ENCODE data around the gene PRF1.

Gene PRF1

GRCh38 chr10:70576803-70577517 is 25.6 kb downstream of the PRF1 start:
- in situ Hi-C loops (cut with HindIII; ENCODE audit: low sequenced_read_pairs), result no loop called here
- no peak for TF ChIP-seq CTCF (IDR thresholded peaks at IDR 0.05; ENCODE audit: low read depth, low read length)
- no peak overlapping the region for H3K4me3 ChIP-seq (ENCODE audit: low read depth, low read length)
- peak; percentile 47 for DNase-seq (ENCODE audit: low read depth, low spot score)

DNA sequence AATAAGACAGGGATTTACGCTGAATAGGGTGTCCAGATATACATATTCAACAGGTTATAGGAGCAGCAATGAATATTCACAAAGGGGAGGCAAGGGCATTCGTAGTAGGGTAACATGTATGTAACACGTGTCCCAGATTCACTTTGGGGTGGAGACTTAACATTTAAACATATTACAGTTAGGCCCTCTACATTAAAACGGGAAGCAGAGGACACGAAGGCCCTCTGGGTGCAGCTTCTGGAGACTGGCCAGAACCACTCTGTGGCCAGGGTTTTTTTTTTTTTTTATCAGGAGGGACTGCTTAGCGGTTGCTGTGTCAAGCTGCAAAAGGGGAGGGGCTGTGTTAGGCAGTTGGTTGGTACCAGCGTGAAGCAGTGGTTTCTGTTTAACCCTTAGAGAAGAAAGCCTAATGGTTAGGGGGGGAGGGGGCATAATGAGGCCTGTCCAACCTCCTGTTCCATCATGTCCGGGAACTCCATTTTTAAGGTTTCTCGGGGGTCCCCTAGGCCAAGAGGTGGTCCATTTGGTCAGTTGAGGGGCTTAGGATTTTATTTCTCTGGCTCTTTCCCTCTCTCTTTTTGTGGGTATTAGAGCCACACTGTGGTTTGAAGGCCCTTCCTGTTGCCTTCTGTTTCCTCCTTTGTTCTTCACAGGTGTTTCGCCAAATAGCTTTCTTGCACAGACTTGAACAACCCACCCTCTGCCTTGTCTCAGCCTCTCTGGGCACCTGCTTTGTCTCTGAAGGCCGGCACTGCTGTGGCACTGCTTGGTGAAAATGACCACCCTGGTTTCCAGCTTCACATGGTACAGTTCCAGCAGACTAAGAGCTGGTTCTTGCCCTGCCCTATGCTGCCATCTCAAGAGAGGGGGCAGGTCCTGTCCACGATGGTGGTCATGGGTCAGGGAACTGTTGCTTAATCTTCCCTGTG is 26.4 kb downstream of the PRF1 start:
- peak; percentile 83 for DNase-seq (ENCODE audit: low read depth, low spot score)

DNA sequence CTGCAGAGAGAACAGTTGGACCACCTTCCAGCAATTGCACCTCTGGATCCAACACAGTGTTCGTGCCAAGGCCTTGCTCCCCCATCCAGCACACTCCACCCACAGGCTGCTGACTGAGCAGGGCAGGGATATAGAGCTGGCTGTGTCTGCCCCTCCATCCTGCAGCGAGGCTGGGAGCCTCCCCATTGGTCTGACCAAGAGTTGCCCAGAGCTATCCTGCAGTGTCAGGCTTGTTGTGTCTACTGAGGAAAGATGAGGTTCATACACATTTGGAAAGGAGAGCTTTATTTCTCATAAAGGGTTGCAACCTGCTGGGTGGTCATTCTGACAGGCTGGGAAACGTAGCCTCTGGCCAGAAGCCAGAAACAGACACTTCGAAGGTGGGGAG is 27.1 kb downstream of the PRF1 start:
- in situ Hi-C loops (cut with HindIII; ENCODE audit: low sequenced_read_pairs), result no loop called here
- no peak for TF ChIP-seq CTCF (IDR thresholded peaks at IDR 0.05; ENCODE audit: low read depth, low read length)
- DNase-seq (ENCODE audit: low read depth, low spot score), result peak; percentile 66
- H3K4me3 ChIP-seq (ENCODE audit: low read depth, low read length), result no peak overlapping the region

More for the DNA sequence above, 26.4 kb downstream of the PRF1 start:
- TF ChIP-seq CTCF (IDR thresholded peaks at IDR 0.05; ENCODE audit: low read depth, low read length), result no peak
- in situ Hi-C loops (cut with HindIII; ENCODE audit: low sequenced_read_pairs), result no loop called here
- no peak overlapping the region for H3K4me3 ChIP-seq (ENCODE audit: low read depth, low read length)

GRCh38 chr10:70573599-70574506 is 28.7 kb downstream of the PRF1 start:
- in situ Hi-C loops (cut with HindIII; ENCODE audit: low sequenced_read_pairs), result no loop called here
- DNase-seq (ENCODE audit: low read depth, low spot score), result no peak
- H3K4me3 ChIP-seq (ENCODE audit: low read depth, low read length), result no peak overlapping the region
- TF ChIP-seq CTCF (IDR thresholded peaks at IDR 0.05; ENCODE audit: low read depth, low read length), result no peak

GRCh38 chr10:70571636-70572439 is 30.7 kb downstream of the PRF1 start:
- in situ Hi-C loops (cut with HindIII; ENCODE audit: low sequenced_read_pairs), result no loop called here
- no peak overlapping the region for H3K4me3 ChIP-seq (ENCODE audit: low read depth, low read length)
- no peak for DNase-seq (ENCODE audit: low read depth, low spot score)
- no peak for TF ChIP-seq CTCF (IDR thresholded peaks at IDR 0.05; ENCODE audit: low read depth, low read length)
